H9 (cell line): ENCODE measurements around the gene CSMD2. TPM values are rescaled to one million over a fixed set of nuclear protein-coding genes. Genes with fewer than 3 reads are reported as not detected.

Experiments used
- DNase-seq: peaks from one replicate; pipeline ENCODE4 v3.0.0-alpha.2; 2017
- H2AFZ ChIP-seq: one replicate; pipeline ENCODE4 v1.6.1; 2013; ENCODE audit warnings: mild to moderate bottlenecking, low read length, control low read depth, moderate library complexity
- H2AK5ac ChIP-seq: 2 replicates; pipeline ENCODE4 v1.6.1; 2013; ENCODE audit warnings: low read length, control low read depth, mixed read lengths; ENCODE audit not compliant: insufficient read length
- H2BK120ac ChIP-seq: one replicate; pipeline ENCODE4 v1.6.1; 2013; ENCODE audit warnings: low read depth, mild to moderate bottlenecking, low read length, control low read depth, inconsistent platforms; ENCODE audit not compliant: poor library complexity, severe bottlenecking
- H2BK12ac ChIP-seq: 2 replicates; pipeline ENCODE4 v1.6.1; 2013; ENCODE audit warnings: low read length, control low read depth, mixed read lengths, low read depth; ENCODE audit not compliant: insufficient read length
- H2BK15ac ChIP-seq: 2 replicates; pipeline ENCODE4 v1.6.1; 2013; ENCODE audit warnings: low read depth, low read length, control low read depth
- H2BK20ac ChIP-seq: one replicate; pipeline ENCODE4 v1.6.1; 2013; ENCODE audit warnings: low read depth, mild to moderate bottlenecking, low read length, control low read depth, inconsistent platforms; ENCODE audit not compliant: poor library complexity, severe bottlenecking
- H2BK5ac ChIP-seq: 2 replicates; pipeline ENCODE4 v1.6.1; 2013; ENCODE audit warnings: low read length, control low read depth, mixed read lengths; ENCODE audit not compliant: insufficient read length
- H3K14ac ChIP-seq: 2 replicates; pipeline ENCODE4 v1.6.1; 2013; ENCODE audit warnings: low read length, control low read depth; ENCODE audit not compliant: insufficient read depth
- H3K18ac ChIP-seq: 2 replicates; pipeline ENCODE4 v1.6.1; 2013; ENCODE audit warnings: low read depth, mild to moderate bottlenecking, mixed read lengths, low read length, control low read depth; ENCODE audit not compliant: insufficient read length
- H3K23ac ChIP-seq: 2 replicates; pipeline ENCODE4 v1.6.1; 2013; ENCODE audit warnings: low read length, control low read depth, mixed read lengths, low read depth; ENCODE audit not compliant: insufficient read length
- H3K23me2 ChIP-seq: 2 replicates; pipeline ENCODE4 v1.6.1; 2013; ENCODE audit warnings: low read depth, mild to moderate bottlenecking, mixed read lengths, low read length, control low read depth; ENCODE audit not compliant: insufficient read length, poor library complexity, severe bottlenecking
- H3K27ac ChIP-seq: 2 replicates; pipeline ENCODE4 v1.5.1; 2013; ENCODE audit warnings: low read length, control low read depth, mixed read lengths, low read depth; ENCODE audit not compliant: insufficient read length
- H3K27me3 ChIP-seq: 2 replicates; pipeline ENCODE4 v1.6.1; 2013; ENCODE audit warnings: low read length, control low read depth, inconsistent platforms; ENCODE audit not compliant: insufficient read depth
- H3K4ac ChIP-seq: 2 replicates; pipeline ENCODE4 v1.6.1; 2013; ENCODE audit warnings: low read depth, mild to moderate bottlenecking, control low read depth, inconsistent platforms, low read length, moderate library complexity
- H3K4me1 ChIP-seq: 2 replicates; pipeline ENCODE4 v1.6.1; 2013; ENCODE audit warnings: low read length, control low read depth, inconsistent platforms; ENCODE audit not compliant: insufficient read depth
- H3K4me2 ChIP-seq: 2 replicates; pipeline ENCODE4 v1.6.1; 2013; ENCODE audit warnings: low read length, control low read depth, mixed read lengths; ENCODE audit not compliant: insufficient read length, insufficient read depth
- H3K56ac ChIP-seq: 2 replicates; pipeline ENCODE4 v1.6.1; 2013; ENCODE audit warnings: low read depth, mild to moderate bottlenecking, mixed read lengths, low read length, control low read depth; ENCODE audit not compliant: insufficient read length
- H3K79me1 ChIP-seq: 2 replicates; pipeline ENCODE4 v1.6.1; 2013; ENCODE audit warnings: low read depth, mild to moderate bottlenecking, moderate library complexity, low read length, control low read depth, inconsistent platforms; ENCODE audit not compliant: insufficient read depth, poor library complexity, severe bottlenecking
- H3K79me2 ChIP-seq: 2 replicates; pipeline ENCODE4 v1.6.1; 2013; ENCODE audit warnings: low read length, control low read depth, inconsistent platforms; ENCODE audit not compliant: insufficient read depth
- H3K9ac ChIP-seq: 2 replicates; pipeline ENCODE4 v1.6.1; 2013; ENCODE audit warnings: low read length, control low read depth, mixed read lengths; ENCODE audit not compliant: insufficient read length; ENCODE audit errors: extremely low read depth
- H3K9me3 ChIP-seq: one replicate; pipeline ENCODE4 v1.6.1; 2013; ENCODE audit warnings: low read depth, low read length, inconsistent platforms; ENCODE audit not compliant: control insufficient read depth
- H3T11ph ChIP-seq: one replicate; pipeline ENCODE4 v1.6.1; 2013; ENCODE audit warnings: mild to moderate bottlenecking, low read length, control low read depth, inconsistent platforms
- H4K20me1 ChIP-seq: one replicate; pipeline ENCODE4 v1.6.1; 2013; ENCODE audit not compliant: control insufficient read depth, insufficient read length, insufficient read depth
- H4K5ac ChIP-seq: 2 replicates; pipeline ENCODE4 v1.6.1; 2013; ENCODE audit warnings: low read depth, mild to moderate bottlenecking, mixed read lengths, low read length, control low read depth; ENCODE audit not compliant: insufficient read length
- H4K8ac ChIP-seq: replicated peaks from 2 replicates; pipeline ENCODE4 v1.6.1; 2013; ENCODE audit warnings: low read length, control low read depth, mixed read lengths, low read depth; ENCODE audit not compliant: insufficient read length
- H4K91ac ChIP-seq: 2 replicates; pipeline ENCODE4 v1.6.1; 2013; ENCODE audit warnings: low read depth, mild to moderate bottlenecking, moderate library complexity, mixed read lengths, low read length, control low read depth; ENCODE audit not compliant: insufficient read length
- H3K27ac Mint-ChIP-seq, 3 experiments: 2 replicates in 2 of 3; 3 replicates in 1 of 3; pipeline ENCODE4 v1.8.0; 2020 to 2021; ENCODE audit warnings: mixed read lengths in 3 of 3, mild to moderate bottlenecking in 1 of 3, moderate library complexity in 1 of 3
- H3K27me3 Mint-ChIP-seq: 2 replicates; pipeline ENCODE4 v1.8.0; 2021; ENCODE audit warnings: low read depth, mild to moderate bottlenecking, moderate library complexity, mixed read lengths
- H3K36me3 Mint-ChIP-seq, 3 experiments: 2 replicates in 2 of 3; 3 replicates in 1 of 3; pipeline ENCODE4 v1.8.0; 2020 to 2021; ENCODE audit warnings: low read depth in 3 of 3, mixed read lengths in 3 of 3; ENCODE audit not compliant: insufficient read depth in 1 of 3
- H3K4me1 Mint-ChIP-seq, 2 experiments: 2 replicates each; pipeline ENCODE4 v1.8.0; 2020; ENCODE audit warnings: mixed read lengths in 2 of 2
- H3K4me3 Mint-ChIP-seq, 2 experiments: 2 replicates in 1 of 2; 3 replicates in 1 of 2; pipeline ENCODE4 v1.8.0; 2020 to 2021; ENCODE audit warnings: mild to moderate bottlenecking in 2 of 2, mixed read lengths in 2 of 2, moderate library complexity in 1 of 2
- H3K9me3 Mint-ChIP-seq, 2 experiments: 2 replicates in 1 of 2; 3 replicates in 1 of 2; pipeline ENCODE4 v1.8.0; 2020; ENCODE audit warnings: mild to moderate bottlenecking in 2 of 2, mixed read lengths in 2 of 2, moderate library complexity in 1 of 2
- WGBS: extraction: QIAGEN DNeasy Blood & Tissue Kit; methylation state at CpG from one replicate; pipeline ENCODE4 v1.1.7; 2013; ENCODE audit warnings: missing lambda C conversion rate, low lambda C conversion rate, mixed read lengths; ENCODE audit not compliant: insufficient read length; ENCODE audit errors: extremely low coverage; 5-methylcytosine and 5-hydroxymethylcytosine counted together
- total RNA-seq: library from RNA; stranded (reverse); gene quantifications from 2 replicates; pipeline ENCODE4 v1.2.1, GENCODE V29; 2021
- TF ChIP-seq, protein P1 (sequence below): fragments of 200-600 bp; sonication (generic); conservative IDR thresholded peaks from 3 replicates; pipeline ENCODE4 v1.8.0; 2021; ENCODE audit warnings: antibody characterized with exemption, mild to moderate bottlenecking

Gene CSMD2
- total RNA-seq, 1 experiment from 2014 or later = 6.4 TPM

DNA sequence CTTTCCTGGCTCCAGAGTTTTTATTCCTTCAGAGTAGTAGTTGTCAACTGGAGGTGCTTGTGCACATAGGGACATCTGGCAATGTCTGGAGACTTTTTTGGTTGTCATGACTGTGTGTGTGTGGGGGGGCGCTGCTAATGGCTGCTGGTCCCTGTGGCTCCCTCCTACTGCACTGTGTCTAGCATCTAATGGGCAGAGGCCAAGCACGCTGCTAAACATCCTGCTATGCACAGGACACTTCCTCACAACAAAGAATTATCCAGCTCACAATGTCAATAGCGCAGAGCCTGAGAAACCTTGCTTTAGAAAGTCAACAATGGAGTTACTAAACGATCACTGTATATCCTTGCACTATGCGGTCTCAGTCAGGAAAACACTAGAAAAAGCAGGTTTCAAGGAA lies 320.9 kb downstream of the CSMD2 start:
- Histone ChIP-seq H2BK12ac (no peak overlapping the region), H3K9ac (no peak overlapping the region), H3K9me3 (no peaks in the 10 kb centered on the region), H3K4ac (no peak overlapping the region), H2BK120ac (no peak overlapping the region), H3K4me2 (no peak overlapping the region), H4K91ac (no peak overlapping the region), H3K18ac (no peak overlapping the region), H4K5ac (no peak overlapping the region), H3K14ac (no peak overlapping the region), H3T11ph (no peak overlapping the region), H4K20me1 (no peaks in the 10 kb centered on the region), H3K23me2 (no peaks in the 10 kb centered on the region), H2BK5ac (no peak overlapping the region), H3K79me1 (no peaks in the 10 kb centered on the region), H2AFZ (no peak overlapping the region), H3K79me2 (no peaks in the 10 kb centered on the region), H3K23ac (no peak overlapping the region), H3K27me3 (no peaks in the 10 kb centered on the region), H3K56ac (no peak overlapping the region), H3K27ac (no peak overlapping the region), H2AK5ac (no peak overlapping the region), H2BK20ac (no peak overlapping the region), H2BK15ac (no peak overlapping the region), H3K4me1 (peaks cover 6% of the 10 kb centered on the region; the same call in 1 of the 2 replicates), H4K8ac (no peak overlapping the region)
- Mint-ChIP-seq H3K27me3 (no peaks in the 10 kb centered on the region), H3K4me1 (peaks cover 11% of the 10 kb centered on the region in 2 experiments), H3K27ac (no peak overlapping the region; a peak in 1 of 7 replicates), H3K9me3 (no peaks in the 10 kb centered on the region), H3K4me3 (no peak overlapping the region), H3K36me3 (peaks cover 0 to 4% (median 0%) of the 10 kb centered on the region in 3 experiments; a peak in 3 of 7 replicates)
- TF ChIP-seq, protein P1, sequence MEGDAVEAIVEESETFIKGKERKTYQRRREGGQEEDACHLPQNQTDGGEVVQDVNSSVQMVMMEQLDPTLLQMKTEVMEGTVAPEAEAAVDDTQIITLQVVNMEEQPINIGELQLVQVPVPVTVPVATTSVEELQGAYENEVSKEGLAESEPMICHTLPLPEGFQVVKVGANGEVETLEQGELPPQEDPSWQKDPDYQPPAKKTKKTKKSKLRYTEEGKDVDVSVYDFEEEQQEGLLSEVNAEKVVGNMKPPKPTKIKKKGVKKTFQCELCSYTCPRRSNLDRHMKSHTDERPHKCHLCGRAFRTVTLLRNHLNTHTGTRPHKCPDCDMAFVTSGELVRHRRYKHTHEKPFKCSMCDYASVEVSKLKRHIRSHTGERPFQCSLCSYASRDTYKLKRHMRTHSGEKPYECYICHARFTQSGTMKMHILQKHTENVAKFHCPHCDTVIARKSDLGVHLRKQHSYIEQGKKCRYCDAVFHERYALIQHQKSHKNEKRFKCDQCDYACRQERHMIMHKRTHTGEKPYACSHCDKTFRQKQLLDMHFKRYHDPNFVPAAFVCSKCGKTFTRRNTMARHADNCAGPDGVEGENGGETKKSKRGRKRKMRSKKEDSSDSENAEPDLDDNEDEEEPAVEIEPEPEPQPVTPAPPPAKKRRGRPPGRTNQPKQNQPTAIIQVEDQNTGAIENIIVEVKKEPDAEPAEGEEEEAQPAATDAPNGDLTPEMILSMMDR = no peak
- no CpG with 5 or more reads among the region's 5 CpGs for WGBS
- no peak for DNase-seq
